HG03159 (cell line): Measurements from ENCODE around the gene DMD.

Experiments used
- ATAC-seq: cut with Tn5 transposase; IDR thresholded peaks from one replicate; pipeline ENCODE4 v1.9.1; 2021; ENCODE audit warnings: mild to moderate bottlenecking, moderate library complexity; ENCODE audit not compliant: unreplicated experiment

DMD gene

GRCh38 chrX:31331015-31331414 lies 1880.3 kb downstream of the DMD start:
- no peak for ATAC-seq

GRCh38 chrX:31329298-31329697 lies 1882.1 kb downstream of the DMD start:
- ATAC-seq: no peak

GRCh38 chrX:31323658-31324057 lies 1887.7 kb downstream of the DMD start:
- ATAC-seq: peak; percentile 95

- ATAC-seq: no peak
Measured at GRCh38 chrX:31320740-31321139, 1890.6 kb downstream of the DMD start.

GRCh38 chrX:31319586-31319985 lies 1891.8 kb downstream of the DMD start:
- ATAC-seq: no peak

GRCh38 chrX:31318866-31319265 lies 1892.5 kb downstream of the DMD start:
- no peak for ATAC-seq

- ATAC-seq: peak; percentile 57
Measured at GRCh38 chrX:31316340-31316991, 1894.9 kb downstream of the DMD start.

- ATAC-seq: no peak
Measured at GRCh38 chrX:31314921-31315320, 1896.4 kb downstream of the DMD start.

GRCh38 chrX:31307952-31308351 lies 1903.4 kb downstream of the DMD start:
- ATAC-seq: no peak

- no peak for ATAC-seq
Measured at GRCh38 chrX:31302573-31303075, 1908.7 kb downstream of the DMD start.

GRCh38 chrX:31301941-31302340 lies 1909.4 kb downstream of the DMD start:
- no peak for ATAC-seq

GRCh38 chrX:31301203-31301602 lies 1910.1 kb downstream of the DMD start:
- no peak for ATAC-seq

- ATAC-seq: no peak
Measured at GRCh38 chrX:31298916-31299315, 1912.4 kb downstream of the DMD start.

- no peak for ATAC-seq
Measured at GRCh38 chrX:31297881-31298280, 1913.5 kb downstream of the DMD start.

GRCh38 chrX:31294475-31294874 lies 1916.9 kb downstream of the DMD start:
- ATAC-seq: no peak

- no peak for ATAC-seq
Measured at GRCh38 chrX:31293409-31293808, 1917.9 kb downstream of the DMD start.

GRCh38 chrX:31291131-31291530 lies 1920.2 kb downstream of the DMD start:
- ATAC-seq: no peak

- no peak for ATAC-seq
Measured at GRCh38 chrX:31287861-31288260, 1923.5 kb downstream of the DMD start.

GRCh38 chrX:31280580-31280979 lies 1930.8 kb downstream of the DMD start:
- peak; percentile 55 for ATAC-seq

GRCh38 chrX:31279359-31279758 lies 1932.0 kb downstream of the DMD start:
- no peak for ATAC-seq

GRCh38 chrX:31272472-31272775 lies 1938.9 kb downstream of the DMD start:
- no peak for ATAC-seq

GRCh38 chrX:31271615-31272471 lies 1939.5 kb downstream of the DMD start:
- ATAC-seq: no peak
